GM10248 (cell line): ENCODE data around the gene KCTD17.

Experiments used
- CTCF ChIA-PET: fragments of 300-600 bp; sonication (Branson Sonifier 250); formaldehyde crosslinking; extraction: SDS; loops from one replicate; lab custom pipeline; 2021; ENCODE audit warnings: antibody characterized with exemption; lab: Yijun Ruan, JAX
- POLR2A ChIA-PET: fragments of 350-650 bp; sonication (Branson Sonifier 250); formaldehyde crosslinking; extraction: SDS; loops from one replicate; lab custom pipeline; 2020; ENCODE audit warnings: antibody characterized with exemption; lab: Yijun Ruan, JAX
- DNase-seq: peaks from one replicate; pipeline ENCODE4 v3.0.0; 2012; ENCODE audit errors: extremely low spot score
- CTCF ChIP-seq: IDR thresholded peaks from 2 replicates; pipeline ENCODE4 v1.5.1; 2012; ENCODE audit warnings: mild to moderate bottlenecking, low read depth; ENCODE audit errors: extremely low read depth, missing control alignments, control extremely low read depth

KCTD17 gene

GRCh38 chr22:37027556-37027955 is 24.0 kb upstream of the KCTD17 start:
- ChIA-PET POLR2A (no interaction called here), CTCF (interaction anchor here (1.1 to 1.3 kb wide), 3 partner anchors 20 to 172 kb away, joined by 3 to 4 read pairs (median 3); no protein-coding TSS in a partner anchor)
- TF ChIP-seq CTCF: no peak

GRCh38 chr22:37028692-37029674 is 22.6 kb upstream of the KCTD17 start:
- no peak for TF ChIP-seq CTCF
- ChIA-PET CTCF (interaction anchor here (1.0 to 4.7 kb wide), 8 partner anchors 8 to 173 kb away, joined by 3 to 37 read pairs (median 4); partner anchors contain the start of genes MPST and TST), POLR2A (no interaction called here)
- no peak for DNase-seq

More at GRCh38 chr22:37027556-37027955, 24.0 kb upstream of the KCTD17 start:
- DNase-seq: no peak

DNA sequence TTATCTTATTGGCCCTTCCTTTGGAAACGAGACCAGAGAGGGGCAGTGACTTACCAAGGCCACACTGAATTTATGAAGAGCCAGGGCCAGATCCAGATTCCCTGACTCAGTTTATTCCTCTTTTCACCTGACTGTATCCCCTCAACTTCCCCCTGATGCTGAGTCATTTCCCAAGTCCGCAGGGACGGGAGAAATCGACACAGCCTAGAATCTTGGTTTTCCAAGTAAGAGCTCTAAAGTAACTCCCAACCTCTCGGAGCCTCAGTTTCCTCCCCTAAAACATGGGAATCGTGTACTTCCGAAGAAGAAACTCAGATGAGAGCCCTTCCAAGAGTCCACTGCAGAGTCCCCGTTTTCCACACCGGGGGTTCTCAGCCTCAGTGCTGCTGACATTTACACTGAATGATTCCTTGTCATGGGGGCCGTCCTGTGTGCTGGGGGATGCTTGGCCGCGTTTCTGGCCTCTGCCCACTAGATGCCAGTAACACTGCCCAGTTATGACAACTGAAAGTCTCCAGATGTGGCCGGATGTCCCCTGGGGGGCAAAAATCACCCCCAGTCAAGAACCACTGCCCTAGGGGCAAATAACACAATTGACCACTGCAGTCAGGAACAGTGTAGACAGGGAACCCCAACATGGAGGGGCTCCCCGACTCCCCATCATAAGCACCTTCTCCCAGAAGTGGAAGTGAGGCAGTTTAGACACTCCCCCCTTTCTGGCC is 20.8 kb upstream of the KCTD17 start:
- POLR2A ChIA-PET: no interaction called here
- no peak for TF ChIP-seq CTCF
- DNase-seq: no peak
- CTCF ChIA-PET: interaction anchor here (0.9 to 4.7 kb wide), 6 partner anchors 8 to 175 kb away, joined by 3 to 37 read pairs (median 5); partner anchors contain the start of genes MPST and TST

DNA sequence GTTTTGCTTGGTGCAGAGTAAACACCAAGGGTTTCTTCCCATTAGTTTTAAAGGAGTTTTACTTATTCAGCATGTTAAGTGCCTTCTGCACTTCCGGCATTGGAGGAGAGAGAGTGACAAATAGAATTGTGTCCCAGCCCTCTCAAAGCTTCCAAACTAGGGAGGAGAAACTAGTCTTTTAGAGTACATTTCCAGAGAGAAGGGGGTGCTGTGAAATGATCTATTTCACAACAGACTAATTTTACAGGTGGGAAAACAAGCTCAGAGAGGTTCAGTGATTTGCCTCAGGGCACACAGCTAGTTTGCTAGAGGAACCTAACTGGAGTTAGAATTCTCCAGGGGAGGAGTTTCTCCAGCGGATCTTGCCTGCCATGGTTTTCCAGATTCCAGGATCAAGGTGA is 19.4 kb upstream of the KCTD17 start:
- no peak for DNase-seq
- no peak for TF ChIP-seq CTCF
- ChIA-PET POLR2A (no interaction called here), CTCF (interaction anchor here (0.8 to 4.7 kb wide), 5 partner anchors 11 to 250 kb away, joined by 3 to 37 read pairs (median 4); no protein-coding TSS in a partner anchor)

DNA sequence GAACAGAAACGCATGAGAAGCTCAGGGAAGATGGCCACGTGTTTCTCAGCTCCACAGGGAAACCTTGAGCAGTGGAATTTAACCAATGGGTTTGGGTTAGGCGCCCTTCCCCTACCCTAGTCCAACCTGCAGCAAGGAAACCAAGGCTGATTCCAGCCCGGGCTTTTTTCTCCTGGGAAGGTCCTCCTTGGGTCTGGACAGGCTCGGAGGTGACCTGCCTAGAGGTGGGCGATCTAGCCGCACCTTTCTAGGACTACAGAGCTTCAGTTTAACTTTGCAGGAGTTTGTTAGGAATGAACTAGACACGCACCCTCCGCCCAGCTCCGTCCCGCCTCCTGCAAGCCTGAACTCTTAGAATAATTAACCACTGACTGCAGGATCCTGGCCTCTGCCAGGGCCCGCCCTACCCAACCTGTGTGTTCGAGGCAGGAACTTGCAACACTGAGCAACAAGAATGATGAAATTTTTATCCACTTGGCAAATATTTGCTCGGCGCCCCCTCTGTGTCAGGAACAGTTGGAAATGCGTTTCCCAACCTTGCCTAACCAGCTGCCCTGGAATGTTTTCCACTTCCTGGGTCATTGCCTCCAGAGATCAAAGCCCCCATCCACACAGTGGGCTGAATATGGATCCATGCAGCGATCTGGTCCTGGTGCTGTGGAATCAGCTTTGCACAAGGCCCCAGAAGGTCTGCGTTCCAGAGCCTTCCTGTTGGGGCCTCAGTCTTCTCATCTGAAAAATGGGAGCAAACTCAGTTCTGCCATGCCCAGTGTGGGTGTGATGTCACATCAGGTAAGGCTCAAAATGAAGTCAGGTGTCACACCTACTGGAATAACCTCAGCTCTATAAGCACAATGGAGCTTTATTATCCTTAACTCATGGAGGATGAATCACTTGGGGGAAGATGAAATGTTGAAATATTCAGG is 18.7 kb upstream of the KCTD17 start:
- POLR2A ChIA-PET: no interaction called here
- CTCF ChIA-PET: interaction anchor here (0.8 to 4.7 kb wide), 5 partner anchors 12 to 251 kb away, joined by 3 to 37 read pairs (median 4); no protein-coding TSS in a partner anchor
- DNase-seq: no peak
- TF ChIP-seq CTCF: no peak
